ENCODE results near the gene RANBP1.

RANBP1 gene

GRCh38 chr22:20146777-20147176 lies 30.9 kb downstream of the RANBP1 start:
- H3K4me3 Mint-ChIP-seq, result no peak overlapping the region
- no peaks in the 10 kb centered on the region for H3K4me1 Mint-ChIP-seq (ENCODE audit: low read depth in 2 of 2)
- DNase-seq, result no peak
- H3K27me3 Mint-ChIP-seq, result no peaks in the 10 kb centered on the region
- H3K27ac Mint-ChIP-seq, result no peak overlapping the region
- ATAC-seq (replicated peaks), result no peak
- H3K36me3 Mint-ChIP-seq (ENCODE audit: insufficient read depth), result peaks cover 6% of the 10 kb centered on the region
- no peaks in the 10 kb centered on the region for H3K9me3 Mint-ChIP-seq

GRCh38 chr22:20147237-20147988 lies 31.5 kb downstream of the RANBP1 start:
- DNase-seq (no peak), ATAC-seq (replicated peaks) (no peak)
- Mint-ChIP-seq H3K4me3 (no peak overlapping the region), H3K27me3 (no peaks in the 10 kb centered on the region), H3K9me3 (no peaks in the 10 kb centered on the region), H3K27ac (no peak overlapping the region), H3K36me3 (ENCODE audit: insufficient read depth) (peaks cover 6% of the 10 kb centered on the region), H3K4me1 (ENCODE audit: low read depth in 2 of 2) (no peaks in the 10 kb centered on the region)

GRCh38 chr22:20148414-20148813 lies 32.5 kb downstream of the RANBP1 start:
- no peak for ATAC-seq (replicated peaks)
- Mint-ChIP-seq H3K27me3 (no peaks in the 10 kb centered on the region), H3K9me3 (no peaks in the 10 kb centered on the region), H3K27ac (no peak overlapping the region), H3K4me3 (no peak overlapping the region), H3K36me3 (ENCODE audit: insufficient read depth) (peaks cover 10% of the 10 kb centered on the region), H3K4me1 (ENCODE audit: low read depth in 2 of 2) (no peaks in the 10 kb centered on the region)
- DNase-seq, result no peak

- Mint-ChIP-seq H3K36me3 (ENCODE audit: insufficient read depth) (peaks cover 7% of the 10 kb centered on the region), H3K4me3 (no peak overlapping the region), H3K27ac (no peak overlapping the region), H3K27me3 (no peaks in the 10 kb centered on the region), H3K4me1 (ENCODE audit: low read depth in 2 of 2) (no peaks in the 10 kb centered on the region), H3K9me3 (no peaks in the 10 kb centered on the region)
- ATAC-seq (replicated peaks) (no peak), DNase-seq (no peak)
Measured at GRCh38 chr22:20149257-20150250, 33.6 kb downstream of the RANBP1 start.

- Mint-ChIP-seq H3K4me1 (ENCODE audit: low read depth in 2 of 2) (no peaks in the 10 kb centered on the region), H3K4me3 (no peak within 1 kb of the TSS), H3K9me3 (no peaks in the 10 kb centered on the region), H3K27me3 (no peaks in the 10 kb centered on the region), H3K36me3 (ENCODE audit: insufficient read depth) (peaks cover 4% of the 10 kb centered on the region), H3K27ac (peak within 1 kb of the TSS in 1 of 2 donors; percentile 53)
- ATAC-seq (replicated peaks) (no peak), DNase-seq (no peak)
Measured at GRCh38 chr22:20150381-20151275, 34.7 kb downstream of the RANBP1 start, which contains the start of gene CCDC188. Gene CCDC188, minus strand, starts transcription at chr22:20151055. Its CDS starts 69 bp downstream, at chr22:20150986.

- ATAC-seq (replicated peaks) (no peak), DNase-seq (no peak)
- Mint-ChIP-seq H3K4me1 (ENCODE audit: low read depth in 2 of 2) (no peaks in the 10 kb centered on the region), H3K4me3 (no peak overlapping the region), H3K27ac (peak overlapping the region in 1 of 2 donors; percentile 53), H3K9me3 (no peaks in the 10 kb centered on the region), H3K36me3 (ENCODE audit: insufficient read depth) (peaks cover 4% of the 10 kb centered on the region), H3K27me3 (no peaks in the 10 kb centered on the region)
Measured at GRCh38 chr22:20151276-20151588, 35.3 kb downstream of the RANBP1 start.

GRCh38 chr22:20152464-20152890 lies 36.6 kb downstream of the RANBP1 start:
- ATAC-seq (replicated peaks), result no peak
- H3K4me1 Mint-ChIP-seq (ENCODE audit: low read depth in 2 of 2), result peaks cover 0 to 4% of the 10 kb centered on the region in 2 donors
- no peak overlapping the region for H3K27ac Mint-ChIP-seq
- peaks cover 0 to 10% of the 10 kb centered on the region in 2 donors for H3K27me3 Mint-ChIP-seq
- no peak overlapping the region for H3K4me3 Mint-ChIP-seq
- DNase-seq, result no peak
- no peaks in the 10 kb centered on the region for H3K9me3 Mint-ChIP-seq
- H3K36me3 Mint-ChIP-seq (ENCODE audit: insufficient read depth), result peaks cover 4% of the 10 kb centered on the region

- DNase-seq, result no peak
Measured at GRCh38 chr22:20153945-20154344, 38.0 kb downstream of the RANBP1 start.

GRCh38 chr22:20154602-20155187 lies 38.8 kb downstream of the RANBP1 start:
- Mint-ChIP-seq H3K4me3 (no peak overlapping the region), H3K27me3 (peaks cover 0 to 10% of the 10 kb centered on the region in 2 donors), H3K9me3 (no peaks in the 10 kb centered on the region), H3K27ac (no peak overlapping the region), H3K4me1 (ENCODE audit: low read depth in 2 of 2) (peaks cover 0 to 4% of the 10 kb centered on the region in 2 donors), H3K36me3 (ENCODE audit: insufficient read depth) (peaks cover 4% of the 10 kb centered on the region)
- ATAC-seq (replicated peaks) (no peak), DNase-seq (no peak)

More at GRCh38 chr22:20153945-20154344, 38.0 kb downstream of the RANBP1 start:
- Mint-ChIP-seq H3K27ac (no peak overlapping the region), H3K9me3 (no peaks in the 10 kb centered on the region), H3K4me1 (ENCODE audit: low read depth in 2 of 2) (peaks cover 0 to 4% of the 10 kb centered on the region in 2 donors), H3K36me3 (ENCODE audit: insufficient read depth) (peaks cover 4% of the 10 kb centered on the region), H3K4me3 (no peak overlapping the region), H3K27me3 (peaks cover 0 to 10% of the 10 kb centered on the region in 2 donors)
- no peak for ATAC-seq (replicated peaks)

- peaks cover 7% of the 10 kb centered on the region for H3K36me3 Mint-ChIP-seq (ENCODE audit: insufficient read depth)
- peaks cover 0 to 4% of the 10 kb centered on the region in 2 donors for H3K4me1 Mint-ChIP-seq (ENCODE audit: low read depth in 2 of 2)
- peak; percentile 35 for ATAC-seq (replicated peaks)
- DNase-seq, result no peak
- no peak overlapping the region for H3K27ac Mint-ChIP-seq
- no peaks in the 10 kb centered on the region for H3K9me3 Mint-ChIP-seq
- H3K27me3 Mint-ChIP-seq, result peaks cover 0 to 10% of the 10 kb centered on the region in 2 donors
- H3K4me3 Mint-ChIP-seq, result no peak overlapping the region
Measured at GRCh38 chr22:20155330-20156041, 39.6 kb downstream of the RANBP1 start.

GRCh38 chr22:20156042-20156389 lies 40.1 kb downstream of the RANBP1 start:
- ATAC-seq (replicated peaks), result no peak
- H3K27ac Mint-ChIP-seq, result no peak overlapping the region

More at GRCh38 chr22:20156042-20156389, 40.1 kb downstream of the RANBP1 start:
- Mint-ChIP-seq H3K36me3 (ENCODE audit: insufficient read depth) (peaks cover 7% of the 10 kb centered on the region), H3K27me3 (peaks cover 0 to 10% of the 10 kb centered on the region in 2 donors), H3K9me3 (no peaks in the 10 kb centered on the region), H3K4me3 (no peak overlapping the region), H3K4me1 (ENCODE audit: low read depth in 2 of 2) (peaks cover 0 to 4% of the 10 kb centered on the region in 2 donors)
- DNase-seq, result no peak

All from effector memory CD8-positive, alpha-beta T cell (primary cell).